Measurements from ENCODE around the gene ETNK1. TPM values are rescaled to one million over a fixed set of nuclear protein-coding genes. Genes with fewer than 3 reads are reported as not detected.
A peak's percentile ranks its signal among the peaks of the same experiment; 100 is the strongest.

The ETNK1 gene
- total RNA-seq, 4 donors from 2014 or later, result 22.3 to 61.4 (median 25.7) TPM

GRCh38 chr12:22722779-22723178, 97.8 kb downstream of the ETNK1 start:
- no peak for DNase-seq (ENCODE audit: low spot score in 2 of 2)
- 54% methylated on average over 1 of the region's 1 CpG for WGBS
- H3K27ac ChIP-seq, result no peak overlapping the region
- no peaks in the 10 kb centered on the region for H3K27me3 ChIP-seq
- H3K4me3 ChIP-seq, result no peak overlapping the region
- H3K9me3 ChIP-seq, result no peaks in the 10 kb centered on the region
- no peaks in the 10 kb centered on the region for H3K4me1 ChIP-seq
- H3K36me3 ChIP-seq, result no peaks in the 10 kb centered on the region
- TF ChIP-seq EP300 (IDR thresholded peaks at IDR 0.05) (no peak), CTCF (IDR thresholded peaks at IDR 0.05) (no peak), POLR2A (IDR thresholded peaks at IDR 0.05) (no peak), POLR2AphosphoS5 (IDR thresholded peaks at IDR 0.05) (no peak)

- Histone ChIP-seq H3K36me3 (no peaks in the 10 kb centered on the region), H3K4me1 (peaks cover 7% of the 10 kb centered on the region), H3K27ac (no peak overlapping the region), H3K9me3 (no peaks in the 10 kb centered on the region), H3K4me3 (no peak overlapping the region), H3K27me3 (no peaks in the 10 kb centered on the region)
- TF ChIP-seq EP300 (IDR thresholded peaks at IDR 0.05) (no peak), POLR2AphosphoS5 (IDR thresholded peaks at IDR 0.05) (no peak), POLR2A (IDR thresholded peaks at IDR 0.05) (no peak)
- DNase-seq (ENCODE audit: low spot score in 2 of 2), result no peak
- WGBS, result 37% methylated on average over 2 of the region's 2 CpGs
Observed at GRCh38 chr12:22728987-22729386, 104.0 kb downstream of the ETNK1 start.

- H3K27me3 ChIP-seq, result no peaks in the 10 kb centered on the region
- H3K9me3 ChIP-seq, result no peaks in the 10 kb centered on the region
- no peak for DNase-seq (ENCODE audit: low spot score in 2 of 2)
- no peaks in the 10 kb centered on the region for H3K36me3 ChIP-seq
- H3K4me1 ChIP-seq, result peaks cover 7% of the 10 kb centered on the region
- TF ChIP-seq POLR2A (IDR thresholded peaks at IDR 0.05) (no peak), POLR2AphosphoS5 (IDR thresholded peaks at IDR 0.05) (no peak), EP300 (IDR thresholded peaks at IDR 0.05) (no peak), CTCF (IDR thresholded peaks at IDR 0.05) (no peak)
- WGBS, result 92% methylated on average over 6 of the region's 6 CpGs
- no peak overlapping the region for H3K4me3 ChIP-seq
- peak overlapping the region; percentile 65 for H3K27ac ChIP-seq
Observed at GRCh38 chr12:22729431-22729956, 104.5 kb downstream of the ETNK1 start.

GRCh38 chr12:22729957-22730443, 105.0 kb downstream of the ETNK1 start:
- 40% methylated on average over 3 of the region's 3 CpGs for WGBS
- H3K4me3 ChIP-seq, result no peak overlapping the region
- no peaks in the 10 kb centered on the region for H3K36me3 ChIP-seq
- peak overlapping the region; percentile 65 for H3K27ac ChIP-seq
- TF ChIP-seq CTCF (IDR thresholded peaks at IDR 0.05) (no peak), POLR2A (IDR thresholded peaks at IDR 0.05) (no peak), EP300 (IDR thresholded peaks at IDR 0.05) (no peak), POLR2AphosphoS5 (IDR thresholded peaks at IDR 0.05) (no peak)
- peaks cover 7% of the 10 kb centered on the region for H3K4me1 ChIP-seq
- H3K9me3 ChIP-seq, result no peaks in the 10 kb centered on the region
- DNase-seq (ENCODE audit: low spot score in 2 of 2), result no peak
- H3K27me3 ChIP-seq, result no peaks in the 10 kb centered on the region

- Histone ChIP-seq H3K27me3 (no peaks in the 10 kb centered on the region), H3K36me3 (no peaks in the 10 kb centered on the region), H3K4me3 (no peak overlapping the region), H3K4me1 (peaks cover 7% of the 10 kb centered on the region), H3K9me3 (no peaks in the 10 kb centered on the region), H3K27ac (no peak overlapping the region)
- DNase-seq (ENCODE audit: low spot score in 2 of 2), result no peak
- WGBS, result 71% methylated on average over 3 of the region's 3 CpGs
- TF ChIP-seq POLR2AphosphoS5 (IDR thresholded peaks at IDR 0.05) (no peak), EP300 (IDR thresholded peaks at IDR 0.05) (no peak), CTCF (IDR thresholded peaks at IDR 0.05) (no peak), POLR2A (IDR thresholded peaks at IDR 0.05) (no peak)
Observed at GRCh38 chr12:22731236-22731635, 106.3 kb downstream of the ETNK1 start.

- Histone ChIP-seq H3K36me3 (no peaks in the 10 kb centered on the region), H3K9me3 (no peaks in the 10 kb centered on the region), H3K27me3 (no peaks in the 10 kb centered on the region), H3K4me3 (no peak overlapping the region), H3K4me1 (peaks cover 7% of the 10 kb centered on the region), H3K27ac (no peak overlapping the region)
- no peak for DNase-seq (ENCODE audit: low spot score in 2 of 2)
- TF ChIP-seq POLR2A (IDR thresholded peaks at IDR 0.05), result no peak
- TF ChIP-seq EP300 (IDR thresholded peaks at IDR 0.05), result no peak
- TF ChIP-seq CTCF (IDR thresholded peaks at IDR 0.05), result no peak
- TF ChIP-seq POLR2AphosphoS5 (IDR thresholded peaks at IDR 0.05), result no peak
- WGBS, result 79% methylated on average over 7 of the region's 7 CpGs
Observed at GRCh38 chr12:22733756-22734155, 108.8 kb downstream of the ETNK1 start.
